Activated CD4-positive, alpha-beta T cell treated with anti-CD3 and anti-CD28 coated beads, Interleukin-2, amount 50 U/mL, for 4 hours (primary cell): ENCODE results near the gene CDKN2AIP.
A peak's percentile ranks its signal among the peaks of the same experiment; 100 is the strongest.
"Not testable (repeated sequence)": the region's sequence is repeated elsewhere in the genome, so short reads cannot be mapped to it uniquely, and the experiment has no call there.

Source experiments
- DNase-seq, 2 experiments: peaks; one replicate each; pipeline ENCODE4 v3.0.0-alpha.2; 2020

CDKN2AIP gene

DNA sequence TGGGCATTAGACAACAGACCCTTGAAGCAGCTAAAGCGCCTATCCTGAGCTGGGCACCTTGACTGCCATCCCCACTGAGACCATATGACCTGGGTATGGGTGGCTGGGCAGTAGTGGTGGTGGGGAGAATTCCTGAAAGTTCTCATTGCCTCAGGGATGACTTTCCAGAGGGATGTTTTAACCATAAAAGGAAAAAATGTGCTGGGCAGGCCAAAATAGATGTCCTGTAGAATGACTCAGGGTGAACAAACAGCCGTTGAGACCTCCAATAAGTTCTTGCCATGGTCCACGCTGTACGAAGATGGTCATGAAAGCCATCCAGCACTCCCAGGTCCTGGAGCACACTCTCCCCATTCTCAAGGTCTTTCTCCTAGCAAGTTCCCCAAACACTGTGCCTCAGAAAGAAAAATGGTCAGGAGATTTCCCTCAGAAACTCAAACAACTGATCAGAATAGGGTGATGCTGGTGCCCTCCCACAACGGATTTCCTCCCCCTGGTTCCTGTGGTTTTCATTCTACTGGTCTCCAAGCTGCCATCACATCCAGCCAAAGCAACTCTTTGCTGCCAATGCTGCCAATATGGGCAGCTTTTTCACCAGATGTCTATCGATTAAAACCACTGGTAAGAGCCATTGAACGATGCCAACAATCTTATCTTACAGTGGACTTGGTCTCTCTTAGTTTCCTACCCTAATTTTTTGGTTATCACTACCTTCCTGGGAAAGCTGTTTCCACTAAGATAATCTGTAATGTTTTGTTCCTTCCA, 11.2 kb downstream of the CDKN2AIP start:
- no peak for DNase-seq

DNA sequence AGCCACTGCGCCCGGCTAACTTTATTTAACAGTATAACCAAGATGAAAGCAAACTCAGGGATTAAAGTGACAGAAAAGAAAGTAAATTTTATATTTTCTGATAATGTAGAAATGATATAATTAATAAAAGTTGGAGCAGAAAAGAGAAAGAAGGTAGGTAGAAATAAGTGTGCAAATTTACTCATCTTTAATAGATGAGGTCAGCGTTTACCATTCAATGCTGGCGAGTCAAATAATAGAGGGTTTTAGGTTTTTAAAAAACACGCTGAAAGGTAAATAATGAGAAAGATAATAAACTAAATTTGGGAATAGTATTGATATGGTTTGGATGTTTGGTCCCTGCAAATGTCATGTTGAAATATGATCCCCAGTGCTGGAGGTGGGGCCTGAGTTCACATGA, 13.6 kb downstream of the CDKN2AIP start:
- DNase-seq = no peak

- DNase-seq = not testable (repeated sequence)
Measured at GRCh38 chr4:183463903-183464619, 19.6 kb downstream of the CDKN2AIP start.

DNA sequence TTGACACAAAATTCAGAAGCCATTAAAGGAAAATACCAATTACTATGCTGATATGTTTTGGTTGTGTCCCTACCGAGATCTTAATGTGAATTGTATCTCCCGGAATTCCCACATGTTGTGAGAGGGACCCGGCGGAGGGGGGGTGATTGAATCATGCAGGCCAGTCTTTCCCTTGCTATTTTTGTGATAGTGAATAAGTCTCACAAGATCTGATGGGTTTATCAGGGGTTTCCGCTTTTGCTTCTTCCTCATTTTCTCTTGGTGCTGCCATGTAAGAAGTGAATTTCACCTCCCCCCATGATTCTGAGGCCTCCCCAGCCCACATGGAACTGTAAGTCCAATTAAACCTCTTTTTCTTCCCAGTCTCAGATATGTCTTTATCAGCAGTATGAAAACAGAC, 21.4 kb downstream of the CDKN2AIP start:
- not testable (repeated sequence) for DNase-seq

DNA sequence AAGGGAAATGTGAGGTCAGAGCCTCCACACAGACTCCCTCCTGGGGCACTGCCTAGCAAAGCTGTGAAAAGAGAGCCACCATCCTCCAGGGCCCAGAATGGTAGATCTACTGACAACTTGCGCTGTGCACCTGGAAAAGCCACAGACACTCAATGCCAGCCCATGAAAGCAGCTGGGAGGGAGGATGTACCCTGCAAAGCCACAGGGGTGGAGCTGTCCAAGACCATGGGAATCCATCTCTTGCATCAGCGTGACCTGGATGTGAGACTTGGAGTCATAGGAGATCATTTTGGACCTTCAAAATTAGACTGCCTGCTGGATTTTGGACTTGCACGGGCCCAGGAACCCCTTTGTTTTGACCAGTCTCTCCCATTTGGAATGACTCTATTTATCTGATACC, 22.8 kb downstream of the CDKN2AIP start:
- DNase-seq = no peak

- no peak for DNase-seq
Measured at GRCh38 chr4:183468210-183469095, 24.0 kb downstream of the CDKN2AIP start.

DNA sequence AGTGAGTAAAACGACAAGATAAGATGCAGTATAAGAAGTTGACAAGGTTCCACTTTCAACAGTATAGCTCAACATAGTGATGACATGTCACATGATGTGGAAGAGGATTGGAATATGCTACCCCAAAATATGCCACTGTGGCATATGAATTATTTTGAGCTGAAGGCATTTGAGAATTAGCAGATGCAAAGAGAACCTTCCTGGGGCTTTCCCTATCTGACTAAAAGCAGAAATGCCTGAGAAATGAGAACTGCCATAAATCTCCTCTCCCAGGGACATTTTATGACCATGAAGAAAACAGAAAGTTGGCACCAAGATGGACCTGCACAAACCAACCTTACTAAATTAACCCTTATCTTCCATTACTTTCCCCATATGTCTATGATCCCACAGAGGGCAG, 24.8 kb downstream of the CDKN2AIP start:
- DNase-seq = no peak

DNA sequence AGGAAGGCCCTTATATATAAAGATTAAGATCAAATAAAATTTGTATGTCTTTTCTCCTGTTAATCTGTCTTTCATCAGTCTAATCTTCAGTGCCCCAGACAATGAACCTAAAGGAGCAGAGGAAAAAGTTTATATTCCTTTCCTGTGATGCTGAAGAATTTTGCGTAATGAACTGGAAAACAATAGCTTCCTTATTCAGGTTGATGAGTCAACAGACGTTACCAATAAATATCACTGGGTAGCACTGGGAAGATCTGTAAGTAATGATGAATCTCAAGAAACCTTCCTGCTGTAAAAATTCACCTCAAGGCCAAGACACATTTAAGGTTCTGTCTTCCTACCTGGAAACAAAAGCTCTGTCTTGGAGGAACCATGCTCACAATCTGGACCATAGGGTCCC, 25.5 kb downstream of the CDKN2AIP start:
- no peak for DNase-seq

GRCh38 chr4:183470821-183471220, 26.4 kb downstream of the CDKN2AIP start:
- DNase-seq = no peak

- DNase-seq = peak; percentile 83 to 88
Measured at GRCh38 chr4:183471946-183472708, 27.7 kb downstream of the CDKN2AIP start.

DNA sequence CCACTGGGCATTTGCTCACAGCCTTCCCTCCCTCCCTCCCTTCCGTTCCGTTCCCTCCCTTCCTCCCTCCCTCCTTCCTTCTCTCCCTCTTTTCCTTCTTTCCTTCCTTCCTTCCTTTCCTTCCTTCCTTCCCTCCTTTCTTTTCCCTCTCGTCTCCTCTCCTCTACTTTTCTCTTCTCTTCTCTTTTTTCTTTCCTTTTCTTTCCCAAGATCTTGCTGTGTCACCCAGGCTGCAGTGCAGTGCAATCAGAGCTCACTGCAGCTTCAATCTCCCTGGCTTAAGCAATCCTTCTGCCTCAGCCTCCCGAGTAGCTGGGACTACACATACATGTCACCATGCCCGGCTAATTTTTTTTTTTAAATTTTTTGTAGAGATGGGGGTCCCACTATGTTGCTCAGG, 33.7 kb downstream of the CDKN2AIP start:
- DNase-seq = no peak

DNA sequence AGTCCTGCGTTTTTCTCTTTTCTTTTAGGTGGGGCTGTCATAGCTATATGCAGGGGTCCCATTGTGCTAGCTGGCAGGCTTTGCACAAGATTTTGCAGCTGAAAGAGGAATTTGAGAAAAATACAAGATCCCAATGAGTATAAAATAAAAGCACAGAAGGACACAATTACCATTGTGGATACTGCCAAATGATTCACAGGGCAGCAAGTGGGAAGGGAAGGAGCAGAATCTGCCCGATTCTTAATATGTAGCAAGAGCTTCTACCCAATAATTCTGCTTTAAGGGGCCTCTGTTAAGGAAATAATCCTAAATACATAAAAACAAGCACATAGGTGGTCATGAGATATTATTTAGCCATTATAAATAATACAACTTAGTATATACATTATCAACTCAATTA, 34.5 kb downstream of the CDKN2AIP start:
- DNase-seq = no peak

DNA sequence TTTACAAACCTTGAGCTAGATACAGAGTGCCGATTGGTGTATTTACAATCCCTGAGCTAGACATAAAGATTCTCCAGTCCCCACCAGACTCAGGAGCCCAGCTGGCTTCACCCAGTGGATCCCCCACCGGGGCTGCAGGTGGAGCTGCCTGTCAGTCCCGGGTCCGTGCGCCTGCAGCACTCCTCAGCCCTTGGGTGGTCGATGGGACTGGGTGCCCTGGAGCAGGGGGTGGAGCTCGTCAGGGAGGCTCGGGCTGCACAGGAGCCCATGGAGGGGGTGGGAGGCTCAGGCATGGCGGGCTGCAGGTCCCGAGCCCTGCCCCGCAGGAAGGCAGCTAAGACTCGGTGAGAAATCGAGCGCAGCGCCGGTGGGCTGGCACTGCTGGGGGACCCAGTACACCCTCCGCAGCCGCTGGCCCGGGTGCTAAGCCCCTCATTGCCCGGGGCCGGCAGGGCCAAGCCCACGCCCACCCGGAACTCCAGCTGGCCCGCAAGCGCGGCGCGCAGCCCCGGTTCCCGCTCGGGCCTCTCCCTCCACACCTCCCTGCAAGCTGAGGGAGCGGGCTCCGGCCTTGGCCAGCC, 38.2 kb downstream of the CDKN2AIP start:
- DNase-seq = not testable (repeated sequence)

DNA sequence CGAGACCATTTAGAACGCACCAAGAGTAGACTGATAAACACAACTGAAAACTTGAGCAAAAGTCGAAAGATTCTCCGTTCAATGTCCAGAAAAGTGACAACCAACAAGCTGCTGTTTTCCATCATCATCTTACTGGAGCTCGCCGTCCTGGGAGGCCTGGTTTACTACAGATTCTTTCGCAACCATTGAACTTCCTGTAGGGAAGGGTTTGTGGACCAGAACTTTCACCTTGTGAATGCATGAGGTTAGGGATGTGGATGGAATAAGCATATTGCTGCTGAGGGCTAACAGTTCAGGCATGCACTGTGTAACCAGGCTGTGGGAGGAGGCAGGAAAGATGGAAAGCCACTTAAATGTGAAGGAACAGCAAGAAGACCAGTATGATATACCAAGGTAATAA, 39.6 kb downstream of the CDKN2AIP start:
- no peak for DNase-seq

DNA sequence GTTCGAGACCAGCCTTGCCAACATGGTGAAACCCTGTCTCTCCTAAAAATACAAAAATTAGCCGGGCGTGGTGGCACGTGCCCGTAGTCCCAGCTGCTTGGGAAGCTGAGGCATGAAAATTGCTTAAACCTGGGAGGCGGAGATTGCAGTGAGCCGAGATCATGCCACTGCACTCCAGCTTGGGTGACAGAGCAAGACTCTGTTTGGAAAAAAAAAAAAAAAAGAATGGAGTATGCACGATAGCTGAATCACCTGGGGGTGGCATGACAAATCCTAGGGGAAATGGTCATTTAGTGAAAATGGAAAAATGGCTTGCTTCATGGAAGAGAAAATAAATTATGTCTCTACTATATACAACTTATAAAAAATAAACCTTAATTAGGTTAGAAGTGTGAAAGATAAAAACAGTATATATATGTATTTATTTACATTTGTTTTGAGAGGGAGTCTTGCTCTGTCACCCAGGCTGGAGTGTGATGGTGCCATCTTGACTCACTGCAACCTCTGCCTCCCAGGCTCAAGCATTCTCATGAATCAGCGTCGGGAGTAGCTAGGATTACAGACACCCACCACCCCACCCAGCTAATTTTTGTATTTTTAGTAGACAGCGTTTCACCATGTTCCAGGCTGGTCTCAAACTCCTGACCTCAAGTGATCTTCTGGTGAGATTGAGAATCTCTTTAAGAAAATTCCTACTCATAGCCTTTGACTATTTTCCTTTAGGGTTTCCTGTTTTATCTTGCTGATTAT, 41.1 kb downstream of the CDKN2AIP start:
- no peak for DNase-seq

DNA sequence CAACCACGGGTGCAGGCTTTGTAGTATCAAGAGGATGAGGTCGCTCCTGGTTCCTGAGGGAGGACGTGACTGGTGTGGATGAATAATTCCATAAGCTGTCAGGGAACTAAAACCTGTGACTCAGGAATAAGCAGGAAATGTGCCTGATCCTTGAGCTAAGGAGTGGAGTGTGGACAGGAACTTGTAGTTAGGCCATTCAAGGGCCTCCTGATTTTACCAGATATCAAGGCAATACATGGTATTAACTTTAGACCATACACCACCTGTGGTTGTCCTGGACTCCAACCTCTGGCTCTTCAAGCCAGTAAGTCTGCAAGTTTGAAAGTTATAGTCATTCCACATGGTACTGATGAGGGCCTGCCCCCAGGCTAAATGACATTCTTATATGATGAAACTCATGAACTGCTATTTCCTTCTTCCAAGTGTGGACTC, 48.4 kb downstream of the CDKN2AIP start:
- DNase-seq = no peak

DNA sequence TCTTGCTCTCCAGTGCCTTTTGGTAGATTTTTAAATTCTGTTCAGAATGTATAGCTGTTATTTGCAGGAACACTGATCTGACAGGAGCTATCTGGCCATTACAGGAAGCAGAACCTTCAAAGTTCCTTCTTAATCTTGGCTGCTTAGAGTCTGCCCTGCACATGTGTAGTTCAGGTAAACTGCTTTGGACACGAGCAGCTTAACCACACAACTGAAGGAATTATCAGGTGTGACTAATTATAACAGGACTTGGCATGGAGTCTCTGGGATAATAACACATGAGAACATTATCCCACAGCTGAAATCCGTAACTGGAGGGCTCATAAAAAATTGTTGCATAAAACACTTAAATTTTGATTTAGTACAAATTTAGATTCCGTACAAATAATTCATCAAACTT, 48.8 kb downstream of the CDKN2AIP start:
- DNase-seq = no peak

GRCh38 chr4:183495184-183495583, 50.7 kb downstream of the CDKN2AIP start:
- no peak for DNase-seq
